ENCODE measurements around the gene VKORC1L1.
"Not testable (repeated sequence)": the region's sequence is repeated elsewhere in the genome, so short reads cannot be mapped to it uniquely, and the experiment has no call there.

GRCh38 chr7:65964671-65965070 lies 91.8 kb downstream of the VKORC1L1 start:
- TF ChIP-seq CTCF, POLR2A (IDR thresholded peaks at IDR 0.05): not testable (repeated sequence)

Data from adrenal gland (tissue), 5 donors.